Keratinocyte (primary cell): ENCODE results near the gene PRDX5.

Source experiments
- CTCF ChIP-seq, 3 experiments: IDR thresholded peaks in 1 of 3; conservative IDR thresholded peaks in 1 of 3; optimal IDR thresholded peaks in 1 of 3; 2 replicates in 2 of 3; 3 replicates in 1 of 3; pipeline versions ENCODE3 to v1.5.1; 2011; ENCODE audit warnings: low read length in 3 of 3, mild to moderate bottlenecking in 3 of 3, moderate library complexity in 2 of 3, control low read depth in 1 of 3, inconsistent platforms in 1 of 3; ENCODE audit not compliant: insufficient read depth in 2 of 3; ENCODE audit errors: extremely low read depth in 1 of 3
- EZH2 ChIP-seq: IDR thresholded peaks from one replicate; pipeline ENCODE4 v1.6.1; 2012; ENCODE audit warnings: inconsistent platforms, mild to moderate bottlenecking, low read length, moderate library complexity

GRCh38 chr11:64287676-64288352, 30.1 kb upstream of the PRDX5 start:
- TF ChIP-seq CTCF (optimal IDR thresholded peaks at IDR 0.05 in 1 of 3, IDR thresholded peaks at IDR 0.05 in 1 of 3, conservative IDR thresholded peaks at IDR 0.05 in 1 of 3; ENCODE audit: extremely low read depth in 1 of 3, insufficient read depth in 2 of 3, low read length in 3 of 3): no peak
- TF ChIP-seq EZH2: no peak
